HL-60 (cell line): ENCODE results near the gene OSBPL2.

ENCODE experiments used
- DNase-seq, 2 experiments: peaks; one replicate each; pipeline ENCODE4 v3.0.0-alpha.2; 2010 to 2020; ENCODE audit warnings: low read depth in 1 of 2, low spot score in 1 of 2
- H3K27ac ChIP-seq: fragments of 250-450 bp; sonication (Bioruptor Pico); replicated peaks from 2 replicates; pipeline ENCODE4 v1.5.1; 2020; ENCODE audit warnings: mild to moderate bottlenecking, moderate library complexity
- H3K27me3 ChIP-seq: fragments of 250-450 bp; sonication (Bioruptor Pico); 2 replicates; pipeline ENCODE4 v1.5.1; 2021; ENCODE audit warnings: mild to moderate bottlenecking, moderate library complexity; ENCODE audit not compliant: insufficient read depth, poor library complexity, severe bottlenecking
- H3K4me3 ChIP-seq: replicated peaks from 2 replicates; pipeline ENCODE4 v1.5.1; 2011; ENCODE audit warnings: mild to moderate bottlenecking, control low read depth, low read length; ENCODE audit not compliant: insufficient read depth
- GABPA ChIP-seq: IDR thresholded peaks from 2 replicates; pipeline ENCODE4 v1.6.1; 2012; ENCODE audit warnings: low read depth
- POLR2AphosphoS5 ChIP-seq: IDR thresholded peaks from 2 replicates; pipeline ENCODE4 v1.6.1; 2012; ENCODE audit warnings: low read depth
- SPI1 ChIP-seq: IDR thresholded peaks from 2 replicates; pipeline ENCODE4 v1.6.1; 2012; ENCODE audit warnings: low read depth, mild to moderate bottlenecking, borderline replicate concordance
- TF ChIP-seq, protein P1 (sequence below): IDR thresholded peaks from one replicate; pipeline ENCODE4 v1.5.1; 2011; ENCODE audit warnings: low read length, control low read depth, inconsistent platforms; ENCODE audit not compliant: insufficient read depth
- TF ChIP-seq, protein P2 (sequence below): IDR thresholded peaks from 2 replicates; pipeline ENCODE4 v1.6.1; 2012; ENCODE audit warnings: low read depth; ENCODE audit not compliant: insufficient replicate concordance

OSBPL2 gene

DNA sequence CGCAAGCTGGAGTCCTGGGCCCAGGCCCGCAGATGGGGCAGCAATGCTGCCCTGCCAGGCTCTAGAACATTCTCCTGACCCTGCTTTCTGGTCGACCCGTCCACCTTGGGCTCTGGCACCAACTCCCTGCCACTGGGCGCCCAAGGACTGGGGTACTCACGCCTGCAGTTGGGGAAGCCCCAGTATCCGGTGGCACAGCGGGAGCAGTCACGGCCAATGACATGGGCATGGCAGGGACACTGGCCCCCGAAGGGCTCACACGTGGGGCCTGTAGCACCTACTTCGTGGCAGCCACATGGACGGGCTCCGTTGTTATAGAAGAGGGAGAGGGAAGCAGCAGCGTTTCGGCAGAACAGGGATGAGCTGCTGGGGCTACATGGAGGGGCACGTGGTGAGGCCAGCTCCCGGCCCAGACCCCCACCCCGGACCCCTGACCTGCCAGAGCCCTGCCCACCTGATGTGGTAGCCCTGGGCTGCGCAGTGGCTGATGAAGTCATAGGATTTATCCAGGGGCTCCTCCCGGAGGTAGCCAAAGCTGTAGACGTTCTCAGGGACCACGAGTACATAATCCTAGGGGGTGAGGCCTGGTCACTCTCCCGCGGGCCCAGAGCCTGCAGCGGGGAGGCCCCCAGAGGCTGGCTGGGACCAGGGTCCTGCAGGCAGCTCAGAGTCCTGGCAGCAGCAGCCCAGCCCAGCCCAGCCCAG lies 90.5 kb downstream of the OSBPL2 start:
- TF ChIP-seq, protein P1, sequence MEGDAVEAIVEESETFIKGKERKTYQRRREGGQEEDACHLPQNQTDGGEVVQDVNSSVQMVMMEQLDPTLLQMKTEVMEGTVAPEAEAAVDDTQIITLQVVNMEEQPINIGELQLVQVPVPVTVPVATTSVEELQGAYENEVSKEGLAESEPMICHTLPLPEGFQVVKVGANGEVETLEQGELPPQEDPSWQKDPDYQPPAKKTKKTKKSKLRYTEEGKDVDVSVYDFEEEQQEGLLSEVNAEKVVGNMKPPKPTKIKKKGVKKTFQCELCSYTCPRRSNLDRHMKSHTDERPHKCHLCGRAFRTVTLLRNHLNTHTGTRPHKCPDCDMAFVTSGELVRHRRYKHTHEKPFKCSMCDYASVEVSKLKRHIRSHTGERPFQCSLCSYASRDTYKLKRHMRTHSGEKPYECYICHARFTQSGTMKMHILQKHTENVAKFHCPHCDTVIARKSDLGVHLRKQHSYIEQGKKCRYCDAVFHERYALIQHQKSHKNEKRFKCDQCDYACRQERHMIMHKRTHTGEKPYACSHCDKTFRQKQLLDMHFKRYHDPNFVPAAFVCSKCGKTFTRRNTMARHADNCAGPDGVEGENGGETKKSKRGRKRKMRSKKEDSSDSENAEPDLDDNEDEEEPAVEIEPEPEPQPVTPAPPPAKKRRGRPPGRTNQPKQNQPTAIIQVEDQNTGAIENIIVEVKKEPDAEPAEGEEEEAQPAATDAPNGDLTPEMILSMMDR, result no peak

DNA sequence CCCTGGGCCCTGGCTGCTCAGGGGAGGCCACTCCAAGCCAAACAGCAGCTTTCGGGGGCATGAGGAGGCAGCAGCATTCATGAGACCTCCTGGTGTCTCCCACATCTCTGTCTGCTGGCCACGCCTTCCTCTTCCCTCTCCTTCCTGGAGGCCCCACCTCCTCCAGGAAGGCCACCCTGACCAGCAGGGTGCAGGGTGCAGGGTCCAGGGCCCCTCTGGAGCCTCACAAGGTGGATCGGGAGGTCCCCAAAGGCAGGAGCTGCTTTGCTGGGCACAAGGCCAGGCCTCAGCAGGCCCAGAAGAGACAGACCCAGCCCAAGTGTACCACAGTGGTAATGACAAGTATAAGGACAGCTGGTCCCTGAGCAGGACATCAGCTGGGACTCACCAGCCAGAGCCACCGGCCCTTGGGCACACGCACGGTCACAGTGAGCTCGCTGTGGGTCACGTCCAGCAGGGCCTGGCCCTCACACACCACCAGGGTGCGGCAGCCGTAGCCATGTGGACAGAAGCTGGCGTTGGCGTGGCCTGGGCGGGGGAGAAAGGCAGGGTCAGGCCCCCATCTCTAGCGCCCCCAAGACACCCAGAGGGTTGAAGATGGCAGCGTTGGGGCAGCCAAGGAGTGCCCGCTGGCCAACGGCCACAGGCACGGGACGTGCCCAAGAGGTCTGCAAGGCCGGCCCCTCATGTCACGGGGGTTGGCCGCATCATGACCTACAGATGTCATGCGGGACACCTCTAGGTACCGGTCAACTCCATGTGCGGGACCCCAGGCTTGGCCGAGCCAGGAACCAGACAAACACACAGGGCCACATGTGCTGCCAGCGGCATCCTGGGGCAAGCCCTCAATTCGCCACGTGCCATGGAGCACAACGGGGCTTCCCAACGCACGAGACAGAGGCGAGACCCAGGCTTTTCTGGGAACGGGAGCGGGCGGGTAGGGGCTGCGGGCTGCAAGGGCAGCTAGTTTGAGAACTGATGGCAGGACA lies 91.4 kb downstream of the OSBPL2 start:
- H3K27me3 ChIP-seq, result no peaks in the 10 kb centered on the region
- no peak overlapping the region for H3K4me3 ChIP-seq
- TF ChIP-seq, protein P1, result no peak
- TF ChIP-seq POLR2AphosphoS5, result no peak
- no peak for TF ChIP-seq SPI1
- H3K27ac ChIP-seq, result no peak overlapping the region
- DNase-seq, result no peak

More for the DNA sequence above, 90.5 kb downstream of the OSBPL2 start:
- no peak for DNase-seq
- no peaks in the 10 kb centered on the region for H3K27me3 ChIP-seq
- H3K27ac ChIP-seq, result no peak overlapping the region
- no peak overlapping the region for H3K4me3 ChIP-seq

DNA sequence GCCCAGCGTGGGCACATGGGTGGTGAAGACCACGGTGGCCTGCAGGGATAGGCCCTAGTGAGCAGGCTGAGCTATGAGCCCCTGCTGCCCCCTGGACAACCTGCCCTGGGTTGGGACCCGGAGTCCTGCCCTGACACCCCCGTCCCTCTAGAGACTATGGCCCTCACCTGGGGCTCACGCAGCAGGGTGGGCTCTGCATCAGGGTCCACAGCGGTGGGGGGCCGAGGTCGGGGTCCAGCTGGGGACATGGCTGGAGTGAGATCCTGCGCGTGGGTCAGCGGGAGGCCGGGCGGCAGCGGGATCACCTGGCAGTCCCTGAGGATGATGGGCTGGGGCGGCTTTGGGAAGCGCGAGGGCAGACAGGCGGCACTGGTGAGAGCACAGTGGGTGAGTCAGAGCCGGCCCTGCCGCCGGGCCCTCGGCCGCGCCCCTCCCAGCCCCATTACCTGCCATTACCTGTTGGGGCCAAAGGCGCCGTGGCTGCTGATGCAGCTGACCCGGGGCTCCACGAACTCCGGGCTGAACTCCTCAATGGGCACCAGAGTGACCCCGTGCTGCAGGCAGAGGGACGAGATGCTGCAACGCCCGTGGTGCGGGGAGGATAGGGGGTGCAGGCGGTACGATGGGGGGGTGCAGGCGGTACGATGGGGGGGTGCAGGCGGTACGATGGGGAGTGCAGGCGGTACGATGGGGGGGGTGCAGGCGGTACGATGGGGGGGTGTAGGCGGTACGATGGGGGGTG lies 92.4 kb downstream of the OSBPL2 start:
- no peak overlapping the region for H3K4me3 ChIP-seq
- H3K27me3 ChIP-seq, result no peaks in the 10 kb centered on the region
- no peak for DNase-seq
- H3K27ac ChIP-seq, result no peak overlapping the region
- no peak for TF ChIP-seq GABPA

DNA sequence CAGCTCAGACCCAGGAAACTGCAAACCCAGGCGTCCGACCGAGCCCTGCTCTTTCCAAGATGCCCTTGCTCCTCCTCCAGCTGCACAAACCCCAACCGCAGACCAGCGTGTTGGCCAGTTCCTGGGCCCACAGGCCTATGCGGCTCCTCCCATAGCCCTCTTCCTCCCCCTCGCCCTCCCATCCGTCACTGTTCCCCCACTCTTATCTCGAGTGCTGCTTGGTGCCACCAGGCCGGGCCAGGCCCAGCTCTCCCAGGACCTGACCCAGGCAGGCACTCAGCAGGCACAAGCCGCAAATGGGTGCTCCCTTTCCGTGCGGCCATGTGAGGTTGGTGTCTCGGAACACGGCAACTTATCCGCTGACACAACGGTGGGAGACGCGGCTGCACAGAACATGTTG lies 93.0 kb downstream of the OSBPL2 start:
- DNase-seq, result no peak
- Histone ChIP-seq H3K4me3 (no peak overlapping the region), H3K27ac (no peak overlapping the region), H3K27me3 (no peaks in the 10 kb centered on the region)
- TF ChIP-seq, protein P2, sequence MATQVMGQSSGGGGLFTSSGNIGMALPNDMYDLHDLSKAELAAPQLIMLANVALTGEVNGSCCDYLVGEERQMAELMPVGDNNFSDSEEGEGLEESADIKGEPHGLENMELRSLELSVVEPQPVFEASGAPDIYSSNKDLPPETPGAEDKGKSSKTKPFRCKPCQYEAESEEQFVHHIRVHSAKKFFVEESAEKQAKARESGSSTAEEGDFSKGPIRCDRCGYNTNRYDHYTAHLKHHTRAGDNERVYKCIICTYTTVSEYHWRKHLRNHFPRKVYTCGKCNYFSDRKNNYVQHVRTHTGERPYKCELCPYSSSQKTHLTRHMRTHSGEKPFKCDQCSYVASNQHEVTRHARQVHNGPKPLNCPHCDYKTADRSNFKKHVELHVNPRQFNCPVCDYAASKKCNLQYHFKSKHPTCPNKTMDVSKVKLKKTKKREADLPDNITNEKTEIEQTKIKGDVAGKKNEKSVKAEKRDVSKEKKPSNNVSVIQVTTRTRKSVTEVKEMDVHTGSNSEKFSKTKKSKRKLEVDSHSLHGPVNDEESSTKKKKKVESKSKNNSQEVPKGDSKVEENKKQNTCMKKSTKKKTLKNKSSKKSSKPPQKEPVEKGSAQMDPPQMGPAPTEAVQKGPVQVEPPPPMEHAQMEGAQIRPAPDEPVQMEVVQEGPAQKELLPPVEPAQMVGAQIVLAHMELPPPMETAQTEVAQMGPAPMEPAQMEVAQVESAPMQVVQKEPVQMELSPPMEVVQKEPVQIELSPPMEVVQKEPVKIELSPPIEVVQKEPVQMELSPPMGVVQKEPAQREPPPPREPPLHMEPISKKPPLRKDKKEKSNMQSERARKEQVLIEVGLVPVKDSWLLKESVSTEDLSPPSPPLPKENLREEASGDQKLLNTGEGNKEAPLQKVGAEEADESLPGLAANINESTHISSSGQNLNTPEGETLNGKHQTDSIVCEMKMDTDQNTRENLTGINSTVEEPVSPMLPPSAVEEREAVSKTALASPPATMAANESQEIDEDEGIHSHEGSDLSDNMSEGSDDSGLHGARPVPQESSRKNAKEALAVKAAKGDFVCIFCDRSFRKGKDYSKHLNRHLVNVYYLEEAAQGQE, result no peak
- TF ChIP-seq GABPA, result no peak
- TF ChIP-seq, protein P1, result no peak
- TF ChIP-seq POLR2AphosphoS5, result no peak
- TF ChIP-seq SPI1, result no peak
